ENCODE measurements around the gene KIF6.

GRCh38 chr6:39333644-39334438, 391.4 kb downstream of the KIF6 start:
- TF ChIP-seq CTCF (IDR thresholded peaks at IDR 0.05) (no peak), POLR2A (IDR thresholded peaks at IDR 0.05) (no peak)
